A673 (cell line): ENCODE data around the gene MAB21L1. TPM values are rescaled to one million over a fixed set of nuclear protein-coding genes. Genes with fewer than 3 reads are reported as not detected.

Experiments used
- BruUV-seq: library from RNA; stranded (reverse); fragments of 400-500 nt; replicated peaks from 2 replicates; lab custom pipeline; 2021; lab: Mats Ljungman, UMichigan
- CTCF ChIA-PET: fragments of 300-600 bp; sonication (Branson Sonifier 250); formaldehyde crosslinking; loops from one replicate; lab custom pipeline; 2022; ENCODE audit warnings: antibody characterized with exemption; lab: Charles Lee
- POLR2A ChIA-PET: fragments of 300-600 bp; sonication (Branson Sonifier 250); formaldehyde crosslinking; loops from one replicate; lab custom pipeline; 2022; ENCODE audit warnings: antibody characterized with exemption; ENCODE audit not compliant: low non-redundant PET; lab: Charles Lee
- DNase-seq: peaks from one replicate; pipeline ENCODE4 v3.0.0-alpha.2; 2015; ENCODE audit warnings: low spot score
- H3K27ac ChIP-seq: fragments of 200-600 bp; sonication (generic); 2 replicates; pipeline ENCODE4 v1.5.1; 2016; ENCODE audit warnings: mixed run types, low read depth, mild to moderate bottlenecking, mixed read lengths, antibody characterized with exemption, low read length; ENCODE audit not compliant: poor library complexity, severe bottlenecking
- H3K27me3 ChIP-seq: fragments of 200-600 bp; sonication (generic); replicated peaks from 2 replicates; pipeline ENCODE4 v1.6.1; 2017; ENCODE audit warnings: mixed run types, low read depth, mild to moderate bottlenecking, mixed read lengths, antibody characterized with exemption, low read length; ENCODE audit not compliant: insufficient read depth, poor library complexity
- H3K36me3 ChIP-seq: fragments of 200-600 bp; sonication (generic); 2 replicates; pipeline ENCODE4 v1.6.1; 2016; ENCODE audit warnings: mixed run types, mild to moderate bottlenecking, mixed read lengths, antibody characterized with exemption, low read length; ENCODE audit not compliant: insufficient read depth, poor library complexity, severe bottlenecking
- H3K4me1 ChIP-seq: fragments of 200-600 bp; sonication (generic); 2 replicates; pipeline ENCODE4 v1.6.1; 2017; ENCODE audit warnings: mixed run types, mild to moderate bottlenecking, mixed read lengths, antibody characterized with exemption, low read length; ENCODE audit not compliant: insufficient read depth, poor library complexity, severe bottlenecking
- H3K4me3 ChIP-seq: fragments of 200-600 bp; sonication (generic); 2 replicates; pipeline ENCODE4 v1.5.1; 2016; ENCODE audit warnings: low read depth, mixed run types, mild to moderate bottlenecking, mixed read lengths, low read length; ENCODE audit not compliant: poor library complexity, severe bottlenecking
- H3K9me3 ChIP-seq: fragments of 200-600 bp; sonication (generic); 2 replicates; pipeline ENCODE4 v1.6.1; 2016; ENCODE audit warnings: mixed run types, low read depth, mild to moderate bottlenecking, mixed read lengths, antibody characterized with exemption, low read length; ENCODE audit not compliant: poor library complexity, severe bottlenecking
- EZH2 ChIP-seq: fragments of 200-600 bp; sonication (generic); IDR thresholded peaks from 2 replicates; pipeline ENCODE4 v1.6.1; 2017; ENCODE audit warnings: borderline replicate concordance, low read depth, mild to moderate bottlenecking, mixed read lengths, antibody characterized with exemption, low read length; ENCODE audit not compliant: poor library complexity, severe bottlenecking
- intact Hi-C: fragments of 100-400 bp; cut with micrococcal nuclease; formaldehyde crosslinking; loops from one replicate; pipeline ENCODE4 v1.10.0; 2022; ENCODE audit not compliant: unreplicated experiment
- total RNA-seq: library from RNA; stranded (reverse); gene quantifications from 2 replicates; pipeline ENCODE4 v1.2.3, GENCODE V29; 2021
- TF ChIP-seq, protein P1 (sequence below): fragments of 300-800, 200-600 bp; sonication (generic); conservative IDR thresholded peaks from 2 replicates; pipeline ENCODE4 v1.5.1; 2017; ENCODE audit warnings: low read depth, mild to moderate bottlenecking, antibody characterized with exemption, low read length, moderate library complexity, mixed read lengths

Gene MAB21L1
- total RNA-seq, 1 experiment from 2014 or later, result not detected

DNA sequence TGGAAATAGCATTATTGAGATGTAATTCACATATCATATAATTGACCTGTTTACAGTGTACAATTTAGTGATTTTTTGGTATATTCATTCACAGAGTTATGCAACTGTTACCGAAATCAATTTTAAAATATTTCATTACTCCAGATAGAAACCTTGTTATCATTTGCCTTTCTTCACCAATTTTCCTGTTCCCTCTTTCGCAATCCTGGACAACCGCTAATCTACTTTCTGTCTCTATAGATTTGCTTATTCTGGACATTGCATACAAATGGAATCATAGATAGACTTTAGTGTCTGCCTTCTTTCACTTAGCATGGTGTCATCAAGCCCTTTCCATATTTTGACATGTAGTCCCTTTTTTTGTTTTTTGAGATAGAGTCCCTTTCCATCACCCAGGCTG lies 19.2 kb downstream of the MAB21L1 start:
- H3K4me1 ChIP-seq, result no peaks in the 10 kb centered on the region
- BruUV-seq, result no TSS peak
- no peak for DNase-seq
- no peak overlapping the region for H3K4me3 ChIP-seq
- ChIA-PET POLR2A (no interaction called here), CTCF (no interaction called here)
- no peaks in the 10 kb centered on the region for H3K9me3 ChIP-seq
- H3K36me3 ChIP-seq, result no peaks in the 10 kb centered on the region
- H3K27ac ChIP-seq, result no peak overlapping the region
- no peak for TF ChIP-seq EZH2
- TF ChIP-seq, protein P1, sequence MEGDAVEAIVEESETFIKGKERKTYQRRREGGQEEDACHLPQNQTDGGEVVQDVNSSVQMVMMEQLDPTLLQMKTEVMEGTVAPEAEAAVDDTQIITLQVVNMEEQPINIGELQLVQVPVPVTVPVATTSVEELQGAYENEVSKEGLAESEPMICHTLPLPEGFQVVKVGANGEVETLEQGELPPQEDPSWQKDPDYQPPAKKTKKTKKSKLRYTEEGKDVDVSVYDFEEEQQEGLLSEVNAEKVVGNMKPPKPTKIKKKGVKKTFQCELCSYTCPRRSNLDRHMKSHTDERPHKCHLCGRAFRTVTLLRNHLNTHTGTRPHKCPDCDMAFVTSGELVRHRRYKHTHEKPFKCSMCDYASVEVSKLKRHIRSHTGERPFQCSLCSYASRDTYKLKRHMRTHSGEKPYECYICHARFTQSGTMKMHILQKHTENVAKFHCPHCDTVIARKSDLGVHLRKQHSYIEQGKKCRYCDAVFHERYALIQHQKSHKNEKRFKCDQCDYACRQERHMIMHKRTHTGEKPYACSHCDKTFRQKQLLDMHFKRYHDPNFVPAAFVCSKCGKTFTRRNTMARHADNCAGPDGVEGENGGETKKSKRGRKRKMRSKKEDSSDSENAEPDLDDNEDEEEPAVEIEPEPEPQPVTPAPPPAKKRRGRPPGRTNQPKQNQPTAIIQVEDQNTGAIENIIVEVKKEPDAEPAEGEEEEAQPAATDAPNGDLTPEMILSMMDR, result no peak
- intact Hi-C loops, result no loop called here
- no peaks in the 10 kb centered on the region for H3K27me3 ChIP-seq

DNA sequence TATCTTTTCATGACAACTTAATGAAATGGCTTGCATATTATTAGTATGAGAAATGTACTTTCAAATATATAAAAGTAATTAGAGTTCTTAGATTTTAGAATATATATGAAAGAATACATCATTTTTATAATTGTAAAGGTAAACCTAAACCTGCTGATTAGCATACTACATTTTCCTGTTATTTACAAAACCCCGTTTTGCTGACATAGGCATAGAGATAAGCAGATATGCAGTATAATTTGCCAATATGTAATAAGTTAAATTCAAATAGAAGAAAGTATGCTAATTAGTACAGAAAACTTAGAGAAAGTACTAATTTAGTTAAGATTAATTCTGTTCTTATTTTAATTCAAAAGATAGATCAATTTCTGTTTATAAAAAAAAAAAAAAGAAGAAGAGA lies 21.5 kb downstream of the MAB21L1 start:
- ChIA-PET POLR2A (no interaction called here), CTCF (no interaction called here)
- intact Hi-C loops, result no loop called here
- H3K9me3 ChIP-seq, result no peaks in the 10 kb centered on the region
- no TSS peak for BruUV-seq
- H3K36me3 ChIP-seq, result no peaks in the 10 kb centered on the region
- no peaks in the 10 kb centered on the region for H3K27me3 ChIP-seq
- H3K4me1 ChIP-seq, result no peaks in the 10 kb centered on the region
- H3K4me3 ChIP-seq, result no peak overlapping the region
- TF ChIP-seq EZH2, result no peak
- TF ChIP-seq, protein P1, result no peak
- DNase-seq, result no peak
- H3K27ac ChIP-seq, result no peak overlapping the region

DNA sequence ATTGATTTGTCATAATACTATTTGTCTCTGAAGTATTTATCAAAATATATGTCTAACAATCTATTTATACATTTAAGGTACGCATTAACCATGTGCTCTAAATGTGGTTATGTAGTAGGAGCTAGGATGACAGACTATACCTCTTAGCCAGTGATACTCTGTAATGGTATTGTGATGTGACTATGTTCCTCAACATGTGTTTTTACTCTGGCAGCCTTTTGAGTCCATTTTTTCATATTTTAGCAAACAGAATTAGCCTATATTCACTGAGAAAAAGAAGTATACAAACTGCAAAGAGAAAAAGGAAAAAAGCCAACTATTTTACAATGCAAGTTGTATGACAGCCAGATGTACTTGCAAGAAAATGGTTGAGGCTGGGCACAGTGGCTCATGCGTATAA lies 26.7 kb downstream of the MAB21L1 start:
- H3K36me3 ChIP-seq, result no peaks in the 10 kb centered on the region
- no peaks in the 10 kb centered on the region for H3K4me1 ChIP-seq
- TF ChIP-seq, protein P1, result no peak
- TF ChIP-seq EZH2, result no peak
- H3K9me3 ChIP-seq, result no peaks in the 10 kb centered on the region
- H3K4me3 ChIP-seq, result no peak overlapping the region
- H3K27me3 ChIP-seq, result no peaks in the 10 kb centered on the region
- BruUV-seq, result no TSS peak
- no peak overlapping the region for H3K27ac ChIP-seq
- ChIA-PET POLR2A (no interaction called here), CTCF (no interaction called here)
- DNase-seq, result no peak
- intact Hi-C loops, result no loop called here
